ENCODE results near the gene VTI1A. TPM values are rescaled to one million over a fixed set of nuclear protein-coding genes. Genes with fewer than 3 reads are reported as not detected.
A peak's percentile ranks its signal among the peaks of the same experiment; 100 is the strongest.

VTI1A gene
- total RNA-seq, 1 experiment from 2014 or later = 12.0 TPM

- H3K9me3 ChIP-seq = no peaks in the 10 kb centered on the region
- no peak for DNase-seq
- no peaks in the 10 kb centered on the region for H3K27me3 ChIP-seq
- no peak overlapping the region for H3K4me3 ChIP-seq
- H3K36me3 ChIP-seq = no peaks in the 10 kb centered on the region
These were observed 105.6 kb downstream of the VTI1A start for GRCh38 chr10:112552593-112553110.

GRCh38 chr10:112553315-112553714 is 106.3 kb downstream of the VTI1A start:
- H3K9me3 ChIP-seq = no peaks in the 10 kb centered on the region

GRCh38 chr10:112554263-112554662 is 107.2 kb downstream of the VTI1A start:
- Histone ChIP-seq H3K9me3 (no peaks in the 10 kb centered on the region), H3K4me3 (no peak overlapping the region), H3K27me3 (no peaks in the 10 kb centered on the region), H3K36me3 (no peaks in the 10 kb centered on the region)
- no peak for DNase-seq

More at GRCh38 chr10:112553315-112553714, 106.3 kb downstream of the VTI1A start:
- H3K27me3 ChIP-seq = no peaks in the 10 kb centered on the region
- H3K4me3 ChIP-seq = no peak overlapping the region
- DNase-seq = no peak
- no peaks in the 10 kb centered on the region for H3K36me3 ChIP-seq

GRCh38 chr10:112557197-112557596 is 110.2 kb downstream of the VTI1A start:
- Histone ChIP-seq H3K27me3 (no peaks in the 10 kb centered on the region), H3K9me3 (no peaks in the 10 kb centered on the region), H3K36me3 (no peaks in the 10 kb centered on the region), H3K4me3 (no peak overlapping the region)
- no peak for DNase-seq

GRCh38 chr10:112558476-112559142 is 111.6 kb downstream of the VTI1A start:
- Histone ChIP-seq H3K27me3 (no peaks in the 10 kb centered on the region), H3K36me3 (no peaks in the 10 kb centered on the region), H3K9me3 (no peaks in the 10 kb centered on the region), H3K4me3 (no peak overlapping the region)
- DNase-seq = no peak

GRCh38 chr10:112559349-112559748 is 112.3 kb downstream of the VTI1A start:
- Histone ChIP-seq H3K4me3 (no peak overlapping the region), H3K27me3 (no peaks in the 10 kb centered on the region), H3K36me3 (no peaks in the 10 kb centered on the region), H3K9me3 (no peaks in the 10 kb centered on the region)
- no peak for DNase-seq

GRCh38 chr10:112562122-112562521 is 115.1 kb downstream of the VTI1A start:
- H3K36me3 ChIP-seq = no peaks in the 10 kb centered on the region
- no peak for DNase-seq
- no peaks in the 10 kb centered on the region for H3K9me3 ChIP-seq
- no peak overlapping the region for H3K4me3 ChIP-seq
- no peaks in the 10 kb centered on the region for H3K27me3 ChIP-seq

GRCh38 chr10:112562809-112563663 is 116.0 kb downstream of the VTI1A start:
- Histone ChIP-seq H3K4me3 (no peak overlapping the region), H3K9me3 (no peaks in the 10 kb centered on the region), H3K36me3 (no peaks in the 10 kb centered on the region), H3K27me3 (no peaks in the 10 kb centered on the region)
- DNase-seq = no peak

- H3K27me3 ChIP-seq = no peaks in the 10 kb centered on the region
- no peak overlapping the region for H3K4me3 ChIP-seq
- H3K36me3 ChIP-seq = no peaks in the 10 kb centered on the region
- DNase-seq = no peak
- no peaks in the 10 kb centered on the region for H3K9me3 ChIP-seq
These were observed 117.3 kb downstream of the VTI1A start for GRCh38 chr10:112564337-112564736.

GRCh38 chr10:112565434-112566053 is 118.5 kb downstream of the VTI1A start:
- Histone ChIP-seq H3K4me3 (no peak overlapping the region), H3K36me3 (no peaks in the 10 kb centered on the region), H3K9me3 (no peaks in the 10 kb centered on the region), H3K27me3 (no peaks in the 10 kb centered on the region)
- DNase-seq = peak; percentile 10

- H3K4me3 ChIP-seq = no peak overlapping the region
- DNase-seq = no peak
- H3K9me3 ChIP-seq = no peaks in the 10 kb centered on the region
- H3K27me3 ChIP-seq = no peaks in the 10 kb centered on the region
- H3K36me3 ChIP-seq = no peaks in the 10 kb centered on the region
These were observed 123.6 kb downstream of the VTI1A start for GRCh38 chr10:112570585-112570984.

- DNase-seq = no peak
- Histone ChIP-seq H3K9me3 (no peaks in the 10 kb centered on the region), H3K36me3 (no peaks in the 10 kb centered on the region), H3K27me3 (no peaks in the 10 kb centered on the region), H3K4me3 (no peak overlapping the region)
These were observed 132.6 kb downstream of the VTI1A start for GRCh38 chr10:112579578-112579977.

- Histone ChIP-seq H3K9me3 (no peaks in the 10 kb centered on the region), H3K4me3 (no peak overlapping the region), H3K27me3 (no peaks in the 10 kb centered on the region), H3K36me3 (no peaks in the 10 kb centered on the region)
- DNase-seq = no peak
These were observed 133.3 kb downstream of the VTI1A start for GRCh38 chr10:112580267-112580666.

GRCh38 chr10:112581921-112582320 is 134.9 kb downstream of the VTI1A start:
- no peak for DNase-seq
- H3K9me3 ChIP-seq = no peaks in the 10 kb centered on the region
- H3K27me3 ChIP-seq = no peaks in the 10 kb centered on the region
- no peaks in the 10 kb centered on the region for H3K36me3 ChIP-seq
- H3K4me3 ChIP-seq = no peak overlapping the region

GRCh38 chr10:112583236-112583939 is 136.4 kb downstream of the VTI1A start:
- Histone ChIP-seq H3K4me3 (no peak overlapping the region), H3K27me3 (no peaks in the 10 kb centered on the region), H3K36me3 (no peaks in the 10 kb centered on the region), H3K9me3 (no peaks in the 10 kb centered on the region)
- DNase-seq = no peak

- Histone ChIP-seq H3K27me3 (no peaks in the 10 kb centered on the region), H3K4me3 (no peak overlapping the region), H3K9me3 (no peaks in the 10 kb centered on the region), H3K36me3 (no peaks in the 10 kb centered on the region)
- peak; percentile 69 for DNase-seq
These were observed 137.3 kb downstream of the VTI1A start for GRCh38 chr10:112584276-112584675.

- H3K9me3 ChIP-seq = no peaks in the 10 kb centered on the region
- H3K27me3 ChIP-seq = no peaks in the 10 kb centered on the region
- H3K36me3 ChIP-seq = no peaks in the 10 kb centered on the region
- H3K4me3 ChIP-seq = no peak overlapping the region
- peak; percentile 82 for DNase-seq
These were observed 138.1 kb downstream of the VTI1A start for GRCh38 chr10:112585126-112585525.

Measured in MG63 (cell line).